ENCODE data around the gene GALK2.

Gene GALK2

DNA sequence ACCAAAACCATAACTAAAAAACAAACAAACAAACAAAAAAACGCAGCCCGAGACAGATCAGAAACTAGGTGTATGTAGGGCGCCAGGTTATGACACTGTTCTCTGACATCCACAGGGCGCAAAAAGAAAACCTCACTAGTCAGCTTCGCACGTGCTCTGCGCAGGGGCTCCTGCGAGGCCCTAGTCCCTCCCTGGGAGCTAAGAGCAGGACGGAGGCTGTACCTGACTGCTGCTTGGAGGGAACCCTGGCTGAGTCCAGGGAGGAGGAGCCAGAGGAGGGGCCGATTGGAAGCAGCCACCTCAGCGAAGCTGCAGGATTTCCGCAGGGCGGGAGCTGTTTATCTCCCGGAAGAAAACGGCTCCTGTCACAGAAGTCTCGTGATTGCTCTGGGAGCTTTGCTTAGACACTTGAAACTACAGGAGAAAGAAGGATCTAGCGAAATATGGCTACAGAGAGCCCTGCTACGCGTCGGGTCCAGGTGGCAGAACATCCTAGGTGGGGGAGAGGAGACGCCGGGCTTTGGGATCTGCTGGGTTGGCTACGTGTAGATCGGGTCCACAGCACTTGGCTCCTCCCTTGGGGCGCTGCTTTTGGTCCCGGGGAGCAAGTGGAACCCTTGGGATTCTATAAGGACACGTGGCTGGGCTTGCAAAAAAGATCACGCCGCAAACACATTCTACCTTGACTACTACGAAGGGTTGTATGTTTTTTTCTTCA is at the start of gene GALK2:
GALK2 (plus strand) TSS at position 368 of the 718 bp plus-strand sequence; CDS start at position 444, 76 bp downstream.
- peak; percentile 71 for DNase-seq (ENCODE audit: low read depth)

- no peak for DNase-seq (ENCODE audit: low read depth)
Observed at GRCh38 chr15:49120832-49121231, 49.2 kb upstream of the GALK2 start.

DNA sequence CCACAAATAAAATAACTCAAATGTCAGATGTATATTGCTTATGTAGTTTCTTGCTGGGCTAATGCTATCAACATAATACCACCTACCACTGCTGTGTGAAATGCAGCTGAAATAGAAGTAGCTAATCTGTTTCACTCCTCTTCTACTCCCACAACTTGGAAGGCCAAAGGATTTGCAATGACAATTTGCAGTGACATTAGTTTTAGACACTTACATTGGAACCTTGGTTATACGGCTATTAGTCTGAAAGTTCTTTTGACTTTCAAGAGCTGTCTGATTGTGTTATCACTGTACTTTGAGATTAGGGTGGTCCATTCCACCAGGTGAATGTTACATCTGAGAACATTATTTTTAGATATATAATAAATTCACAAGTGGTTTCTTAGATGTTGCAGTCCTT is 48.1 kb upstream of the GALK2 start:
- DNase-seq (ENCODE audit: low read depth): no peak

DNA sequence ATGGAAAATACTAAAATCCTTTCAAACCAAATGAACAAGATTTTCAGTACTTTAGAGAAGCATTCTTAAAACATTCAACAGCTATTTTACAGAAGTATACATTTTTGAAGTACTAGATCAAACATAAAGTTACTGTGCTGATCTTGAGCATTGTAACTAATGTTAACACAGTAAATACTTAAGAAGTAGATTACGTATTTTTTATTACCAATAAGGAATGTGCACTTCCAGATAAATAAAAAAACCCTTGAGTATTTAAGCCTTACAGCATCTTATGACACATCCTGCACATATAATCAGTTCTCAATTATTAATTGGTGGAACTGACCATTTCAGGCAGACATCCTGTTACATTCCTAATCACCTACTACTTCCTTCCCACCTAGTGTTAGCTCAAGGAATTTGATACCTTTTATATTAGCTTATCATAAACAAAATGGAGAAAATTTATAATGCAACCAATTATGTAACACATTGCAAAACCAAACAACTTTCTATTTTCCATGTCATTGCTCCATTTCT is 47.4 kb upstream of the GALK2 start:
- DNase-seq (ENCODE audit: low read depth): no peak

DNA sequence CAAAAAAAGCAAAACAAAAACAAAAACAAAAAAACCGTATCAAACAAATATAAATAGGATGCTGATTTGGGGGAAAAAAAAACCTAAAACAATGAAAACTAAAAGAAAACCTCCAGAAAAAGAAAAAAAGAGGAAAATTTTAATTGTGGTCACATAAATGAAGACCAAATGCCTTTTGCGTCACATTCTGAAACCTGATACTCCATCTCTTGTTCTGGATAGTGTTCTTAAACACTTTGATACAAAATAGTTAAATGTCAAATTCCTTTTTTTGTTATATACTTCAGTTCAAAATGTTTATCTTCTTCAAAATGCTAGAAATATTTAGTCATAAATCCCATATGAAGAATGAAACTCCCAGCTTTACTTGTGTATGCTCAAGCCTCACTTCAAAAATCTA is 45.7 kb upstream of the GALK2 start:
- DNase-seq (ENCODE audit: low read depth): no peak

GRCh38 chr15:49131403-49131802 is 38.6 kb upstream of the GALK2 start:
- no peak for DNase-seq (ENCODE audit: low read depth)

DNA sequence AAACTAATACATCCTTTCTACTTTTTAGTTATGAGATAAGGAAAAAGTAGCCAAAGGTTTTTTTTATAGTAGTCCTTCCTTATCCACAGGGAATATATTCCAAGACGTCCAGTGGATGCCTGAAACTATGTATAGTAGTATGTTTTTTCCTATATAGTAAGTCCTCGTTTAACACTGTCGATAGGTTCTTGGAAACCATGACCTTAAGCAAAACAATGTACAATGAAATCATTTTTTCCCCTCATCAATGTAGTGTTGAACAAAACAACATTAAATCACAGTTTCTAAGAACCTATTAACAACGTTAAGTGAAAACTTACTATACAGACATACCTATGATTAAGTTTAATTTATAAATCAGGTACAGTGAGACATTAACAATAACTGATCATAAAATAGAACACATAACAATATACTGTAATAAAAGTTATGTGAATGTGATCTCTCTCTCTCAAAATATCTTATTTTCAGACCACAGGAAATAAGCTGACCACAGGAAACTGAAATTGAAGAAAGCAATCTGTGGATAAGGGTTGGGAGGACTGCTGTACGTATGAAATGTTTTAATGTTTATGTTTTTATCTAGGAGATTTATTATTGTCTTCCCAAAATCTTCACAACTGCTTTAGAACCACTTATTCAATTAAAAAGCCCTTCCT is 35.2 kb upstream of the GALK2 start:
- no peak for DNase-seq (ENCODE audit: low read depth)

DNA sequence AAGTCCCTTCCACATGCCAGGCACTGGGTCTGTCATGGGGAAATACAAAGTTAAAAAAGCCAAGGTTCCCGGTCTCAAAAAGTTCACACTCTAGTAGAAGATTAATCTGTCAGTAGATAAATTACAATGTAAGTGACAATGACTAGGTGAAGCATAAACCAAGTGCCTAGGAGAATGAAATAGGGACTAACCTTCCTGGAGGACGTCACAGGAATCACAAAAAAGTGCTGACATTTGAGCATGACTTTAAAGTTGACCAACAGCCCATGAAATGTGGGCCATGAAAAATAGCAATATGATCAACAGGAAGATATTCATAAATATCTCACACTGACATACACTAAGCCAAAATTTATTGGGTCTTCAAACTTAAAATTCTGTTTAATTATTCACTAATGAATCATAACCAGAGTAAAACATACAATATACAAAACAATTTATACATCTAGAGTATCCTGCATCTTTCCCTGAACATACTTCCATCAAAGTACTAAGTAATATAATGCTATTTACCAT is 34.6 kb upstream of the GALK2 start:
- DNase-seq (ENCODE audit: low read depth): no peak

GRCh38 chr15:49135911-49136310 is 34.1 kb upstream of the GALK2 start:
- no peak for DNase-seq (ENCODE audit: low read depth)

DNA sequence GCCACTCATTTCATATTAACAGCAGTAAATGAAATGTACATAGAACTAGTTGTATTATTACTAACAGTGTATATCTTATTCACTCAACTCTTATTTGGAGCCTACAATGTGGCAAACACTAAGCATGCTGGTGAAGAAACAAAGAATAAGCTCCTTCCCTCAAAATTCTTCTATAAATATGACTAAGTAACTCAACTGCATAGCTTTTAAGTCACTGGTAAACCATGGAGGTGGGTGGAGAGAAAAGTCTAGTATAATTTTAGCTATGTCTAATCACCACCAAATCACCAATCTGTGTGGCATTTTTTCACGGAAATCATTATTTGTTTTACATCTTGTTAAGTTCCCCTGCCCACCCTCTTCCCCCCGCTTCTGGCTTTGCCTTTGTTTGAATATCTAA is 32.2 kb upstream of the GALK2 start:
- no peak for DNase-seq (ENCODE audit: low read depth)

- DNase-seq (ENCODE audit: low read depth): no peak
Observed at GRCh38 chr15:49145651-49146609, 24.1 kb upstream of the GALK2 start.

- no peak for DNase-seq (ENCODE audit: low read depth)
Observed at GRCh38 chr15:49148298-49148697, 21.7 kb upstream of the GALK2 start.

- no peak for DNase-seq (ENCODE audit: low read depth)
Observed at GRCh38 chr15:49148727-49149126, 21.3 kb upstream of the GALK2 start.

- DNase-seq (ENCODE audit: low read depth): no peak
Observed at GRCh38 chr15:49151831-49152230, 18.2 kb upstream of the GALK2 start.

DNA sequence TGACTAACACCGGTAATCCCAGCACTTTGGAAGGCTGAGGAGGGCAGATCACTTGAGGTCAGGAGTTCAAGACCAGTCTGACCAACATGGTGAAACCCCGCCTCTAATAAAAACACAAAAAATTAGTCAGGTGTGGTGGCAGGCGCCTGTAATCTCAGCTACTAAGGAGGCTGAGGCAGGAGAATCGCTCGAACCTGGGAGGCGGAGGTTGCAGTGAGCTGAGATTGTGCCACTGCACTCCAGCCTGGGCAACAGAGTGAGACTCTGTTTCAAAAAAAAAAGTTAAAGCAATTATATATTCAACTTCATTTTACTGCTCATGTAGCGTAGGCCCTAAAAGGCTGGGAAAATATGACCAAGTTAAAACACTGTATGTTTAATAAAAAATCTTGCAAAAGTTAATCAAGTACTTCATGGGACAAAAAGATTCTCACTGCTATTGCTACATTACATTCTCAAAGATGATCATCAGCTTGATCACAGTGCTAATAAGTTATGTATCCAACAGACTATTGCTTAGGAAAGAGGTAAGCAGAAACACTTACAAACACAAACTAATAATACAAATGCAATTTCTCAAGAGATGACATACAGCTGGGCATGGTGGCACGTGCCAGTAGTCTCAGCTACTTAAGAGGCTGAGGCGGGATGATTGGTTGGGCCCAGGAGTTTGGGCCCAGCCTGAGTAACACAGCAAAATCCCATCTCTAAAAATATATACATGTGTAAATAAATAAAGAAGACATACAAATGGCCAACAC is 17.3 kb upstream of the GALK2 start:
- DNase-seq (ENCODE audit: low read depth): no peak

- no peak for DNase-seq (ENCODE audit: low read depth)
Observed at GRCh38 chr15:49154359-49154758, 15.7 kb upstream of the GALK2 start.

- DNase-seq (ENCODE audit: low read depth): no peak
Observed at GRCh38 chr15:49154799-49155109, 15.3 kb upstream of the GALK2 start.

DNA sequence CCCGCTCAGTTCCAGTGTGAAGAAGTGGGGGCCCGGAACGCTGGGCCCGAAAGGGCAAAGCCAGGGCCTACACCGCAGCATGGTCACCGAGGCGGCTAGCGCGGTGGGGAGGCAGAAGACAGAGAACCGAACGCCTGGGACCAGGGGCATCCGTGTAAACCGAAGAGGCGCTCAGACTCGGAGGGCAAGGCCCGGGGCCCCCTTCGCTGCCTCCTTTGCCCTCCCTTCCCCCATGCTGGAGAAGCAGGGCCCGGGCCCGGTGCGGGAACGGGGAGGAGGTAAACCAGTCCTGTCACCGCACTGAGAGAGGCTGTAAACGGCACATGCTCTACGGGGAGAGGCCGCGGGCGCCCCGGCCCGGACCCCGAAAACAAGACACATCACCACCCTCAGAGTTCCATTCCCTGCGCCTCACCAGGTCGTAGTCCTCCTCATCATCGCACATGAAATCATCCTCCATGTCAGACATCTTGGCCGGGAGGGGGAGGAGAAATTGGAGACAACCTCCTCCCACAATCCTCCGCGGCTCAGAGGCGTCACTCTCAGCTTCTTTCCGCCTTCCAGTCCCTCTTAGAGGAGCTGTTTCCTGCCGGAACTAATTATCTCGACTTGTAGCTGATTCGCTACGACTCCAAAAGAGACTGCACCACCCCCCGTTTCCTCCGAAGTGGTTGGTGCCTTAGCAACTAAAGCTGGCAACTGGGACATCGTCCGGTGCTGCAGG is 14.8 kb upstream of the GALK2 start, which contains the start of gene COPS2:
COPS2 (minus strand) TSS at position 490 of the 724 bp plus-strand sequence; CDS start at position 469, 21 bp downstream.
- peak; percentile 88 for DNase-seq (ENCODE audit: low read depth)

GRCh38 chr15:49155834-49156627 is 14.0 kb upstream of the GALK2 start:
- DNase-seq (ENCODE audit: low read depth): no peak

DNA sequence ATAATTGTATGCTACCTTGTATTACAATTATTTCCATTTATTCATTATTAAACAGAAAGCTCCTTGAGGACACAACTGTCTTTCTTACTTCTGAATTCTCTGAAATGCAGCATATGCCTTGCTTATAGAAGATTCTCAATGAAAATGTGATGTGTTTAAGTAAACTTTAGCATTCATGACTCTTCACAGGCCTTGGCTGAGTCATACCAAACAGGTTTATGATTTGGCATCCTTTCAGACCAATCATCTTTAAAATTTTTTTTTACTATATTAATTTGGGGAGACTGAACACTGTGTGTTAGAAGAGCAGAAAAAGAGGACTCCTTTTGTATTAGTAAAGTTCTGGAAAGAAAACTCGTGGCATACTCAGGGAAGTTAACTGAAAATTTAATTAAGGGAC is 6.4 kb upstream of the GALK2 start:
- DNase-seq (ENCODE audit: low read depth): no peak
